ENCODE results near the gene MAT2A.

The MAT2A gene

GRCh38 chr2:85538507-85539360 is at the start of gene MAT2A:
MAT2A (plus strand) TSS chr2:85539168; CDS start chr2:85539288, 120 bp downstream.
- peak; percentile 89 for DNase-seq

DNA sequence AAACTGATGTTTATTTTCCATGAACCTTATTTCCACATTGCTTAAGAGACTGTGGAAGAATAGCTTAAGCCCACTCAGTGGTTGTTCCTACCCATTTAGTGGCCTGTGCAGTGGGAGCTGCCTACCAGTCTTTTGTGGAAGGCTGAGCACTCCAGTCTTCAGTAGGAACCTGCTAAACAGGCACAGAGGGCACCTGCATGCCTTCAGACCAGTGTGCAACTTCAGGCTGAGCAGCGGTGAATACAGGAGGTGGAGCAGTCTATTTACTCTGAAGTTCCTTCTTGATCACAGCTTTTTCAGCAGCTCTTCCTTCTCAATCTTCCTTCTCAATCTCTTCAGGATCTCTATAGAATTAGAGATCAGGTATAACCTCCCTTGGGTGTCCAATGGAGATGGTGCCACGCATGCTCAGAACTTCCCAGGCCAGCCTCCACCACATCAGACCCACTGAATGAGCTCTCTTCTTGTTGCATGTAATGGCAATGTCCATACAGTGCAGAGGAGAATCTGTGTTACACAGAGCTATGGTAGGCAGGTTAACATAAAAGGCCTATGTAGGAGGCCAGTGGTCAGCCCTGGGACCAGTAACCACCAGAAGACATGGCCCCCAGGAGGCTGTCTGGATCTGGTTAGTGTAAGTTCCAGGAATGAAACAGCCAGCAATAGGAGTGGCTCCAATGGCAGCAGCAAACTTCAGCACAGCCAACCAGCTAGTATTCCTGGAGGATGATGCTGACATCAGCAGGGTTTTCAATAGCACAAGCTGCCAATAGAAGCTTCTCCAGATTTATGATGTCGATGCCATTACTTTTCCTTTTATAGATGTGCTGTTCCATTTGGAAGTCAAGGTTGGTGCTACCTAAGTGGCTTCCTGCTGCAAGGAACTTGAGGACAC is 47.9 kb upstream of the MAT2A start:
- no peak for DNase-seq

- no peak for DNase-seq
Observed at GRCh38 chr2:85496436-85496835, 42.5 kb upstream of the MAT2A start.

GRCh38 chr2:85497944-85498630 is 40.9 kb upstream of the MAT2A start:
- no peak for DNase-seq

- no peak for DNase-seq
Observed at GRCh38 chr2:85501248-85501647, 37.7 kb upstream of the MAT2A start.

GRCh38 chr2:85502720-85503119 is 36.2 kb upstream of the MAT2A start:
- no peak for DNase-seq

- no peak for DNase-seq
Observed at GRCh38 chr2:85503168-85503850, 35.7 kb upstream of the MAT2A start.

DNA sequence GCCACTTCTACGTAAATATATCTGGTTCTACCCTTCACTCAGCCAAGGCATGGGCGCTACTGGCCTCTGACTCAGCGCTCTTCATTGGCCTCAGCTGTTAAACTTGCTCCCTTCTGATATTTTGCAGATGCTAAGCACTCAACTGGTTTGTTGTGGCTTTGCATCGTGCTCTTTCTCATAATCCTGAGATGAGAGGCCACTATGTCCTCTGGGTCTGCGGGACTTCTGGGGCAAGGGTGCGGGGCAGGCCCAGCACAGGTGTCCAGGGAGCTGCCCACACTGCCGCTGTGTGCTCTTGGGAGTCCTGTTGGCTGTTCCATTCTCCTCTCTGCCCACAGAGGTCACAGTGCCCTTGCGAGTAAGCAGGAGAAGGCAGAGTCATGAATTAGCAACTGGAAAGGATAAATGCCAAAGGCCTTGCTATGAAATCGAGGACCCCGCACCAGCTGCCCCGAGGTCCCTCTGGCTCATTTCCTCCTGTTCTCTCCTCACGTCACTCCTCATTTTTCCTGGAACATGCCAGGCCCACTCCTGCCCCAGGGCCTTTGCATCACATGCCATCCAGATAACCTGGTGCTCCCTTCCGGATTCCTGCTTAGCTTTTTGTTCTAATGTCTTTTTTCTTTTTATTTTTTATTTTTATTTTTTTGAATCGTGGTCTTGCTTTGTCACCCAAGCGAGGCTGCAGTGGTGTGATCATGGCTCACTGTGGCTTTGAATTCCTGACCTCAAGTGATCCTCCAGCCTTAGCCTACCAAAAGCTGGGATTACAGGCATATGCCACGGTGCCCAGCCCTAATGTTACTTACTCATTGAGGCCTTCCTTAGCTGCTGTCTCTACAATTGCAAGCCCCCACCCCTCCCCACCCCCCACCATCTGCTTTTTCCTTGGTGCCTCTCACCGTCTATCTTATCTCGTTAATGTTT is 34.9 kb upstream of the MAT2A start:
- DNase-seq = no peak

GRCh38 chr2:85504778-85505261 is 34.1 kb upstream of the MAT2A start:
- DNase-seq = no peak

DNA sequence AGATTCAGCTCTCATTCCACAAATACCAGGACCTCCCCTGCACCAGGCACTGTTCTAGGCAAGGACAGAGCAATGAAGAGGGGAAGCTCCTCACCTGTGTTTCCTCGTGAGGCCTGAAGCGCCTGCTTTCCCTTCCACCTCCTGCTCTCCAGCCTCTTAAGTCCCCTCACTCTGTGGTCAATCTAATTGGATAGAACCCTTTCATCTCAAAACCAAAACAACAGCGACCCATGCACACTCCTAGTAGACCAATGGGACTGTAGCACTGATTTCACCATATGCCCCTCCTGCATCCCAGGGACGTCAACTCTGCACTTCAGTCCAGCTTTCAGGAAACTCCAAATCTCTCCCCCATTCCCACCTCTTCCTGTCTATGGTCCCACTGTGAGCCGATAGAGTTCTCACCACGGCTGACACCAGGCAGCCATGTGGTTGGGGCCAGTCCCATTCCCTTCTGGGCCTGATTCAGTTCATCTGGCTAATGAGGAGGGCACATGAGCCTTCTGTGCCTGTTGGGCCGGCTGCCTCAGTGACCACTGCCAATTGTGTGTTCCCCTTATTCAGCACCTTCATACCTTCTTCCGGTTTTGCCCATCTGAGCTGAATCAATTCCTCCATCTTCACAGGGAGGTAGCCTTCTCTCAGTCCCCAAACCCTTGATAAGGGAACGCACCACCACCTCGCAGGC is 33.3 kb upstream of the MAT2A start:
- no peak for DNase-seq

- DNase-seq = no peak
Observed at GRCh38 chr2:85506768-85507181, 32.2 kb upstream of the MAT2A start.

DNA sequence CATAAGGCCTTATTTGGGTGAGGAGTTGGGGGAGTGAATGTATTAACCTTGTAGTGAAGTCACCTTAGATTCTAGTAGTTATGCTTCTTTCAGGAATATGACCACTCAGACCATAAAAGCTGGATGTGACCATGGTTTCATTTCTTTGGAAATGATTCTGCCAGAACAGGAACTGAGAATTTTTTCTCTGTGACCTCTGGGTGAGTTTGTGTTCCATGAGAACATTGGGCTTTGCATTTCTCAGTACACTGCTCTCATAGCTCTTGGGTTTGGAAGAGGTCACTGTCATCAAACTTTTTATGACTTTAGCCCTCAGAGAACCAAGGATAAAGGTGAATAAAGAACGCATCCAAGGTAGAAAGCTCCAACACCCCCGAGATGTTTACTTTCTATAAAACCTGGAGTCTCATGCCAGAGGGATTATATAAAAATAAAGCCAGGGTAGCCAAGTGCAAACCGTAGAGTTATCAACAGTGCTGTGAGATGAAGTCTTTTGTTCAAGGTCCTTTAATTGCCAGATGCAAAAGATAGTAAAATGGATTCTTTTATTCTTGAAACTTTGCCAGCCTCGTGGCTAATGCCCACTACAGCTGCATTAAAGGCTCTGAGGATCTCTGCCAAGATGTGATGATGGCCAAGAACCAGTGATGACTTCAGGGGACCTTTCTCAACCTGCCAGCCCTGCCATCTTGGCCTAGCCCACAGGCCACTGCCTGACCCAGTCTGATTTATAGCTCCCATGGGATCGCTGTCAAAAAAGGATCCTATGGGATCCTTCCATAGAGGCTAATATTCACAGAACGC is 27.8 kb upstream of the MAT2A start:
- no peak for DNase-seq

GRCh38 chr2:85514323-85514722 is 24.6 kb upstream of the MAT2A start:
- DNase-seq = no peak

GRCh38 chr2:85516653-85517389 is 22.1 kb upstream of the MAT2A start:
- no peak for DNase-seq

DNA sequence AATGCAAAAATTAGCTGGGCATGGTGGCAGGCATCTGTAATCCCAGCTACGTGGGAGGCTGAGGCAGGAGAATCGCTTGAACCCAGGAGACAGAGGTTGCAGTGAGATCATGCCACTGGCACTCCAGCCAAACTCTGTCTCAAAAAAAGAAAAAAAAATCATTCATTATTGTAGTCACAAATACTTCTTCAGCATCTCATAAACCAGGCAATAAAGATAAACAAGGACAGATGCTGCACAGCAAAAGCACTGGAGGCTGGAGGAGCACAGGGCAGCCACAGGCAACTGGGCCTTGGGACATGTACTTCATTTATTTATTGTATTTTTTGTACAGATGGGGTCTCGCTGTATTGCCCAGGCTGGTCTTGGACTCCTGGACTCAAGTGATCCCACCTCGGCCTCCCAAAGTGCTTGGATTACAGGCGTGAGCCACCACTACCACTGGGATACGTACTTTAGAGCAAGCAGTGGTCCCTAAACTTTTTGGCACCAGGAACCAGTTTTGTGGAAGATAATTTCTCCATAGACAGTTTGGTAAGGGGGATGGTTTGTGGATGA is 16.8 kb upstream of the MAT2A start:
- no peak for DNase-seq

DNA sequence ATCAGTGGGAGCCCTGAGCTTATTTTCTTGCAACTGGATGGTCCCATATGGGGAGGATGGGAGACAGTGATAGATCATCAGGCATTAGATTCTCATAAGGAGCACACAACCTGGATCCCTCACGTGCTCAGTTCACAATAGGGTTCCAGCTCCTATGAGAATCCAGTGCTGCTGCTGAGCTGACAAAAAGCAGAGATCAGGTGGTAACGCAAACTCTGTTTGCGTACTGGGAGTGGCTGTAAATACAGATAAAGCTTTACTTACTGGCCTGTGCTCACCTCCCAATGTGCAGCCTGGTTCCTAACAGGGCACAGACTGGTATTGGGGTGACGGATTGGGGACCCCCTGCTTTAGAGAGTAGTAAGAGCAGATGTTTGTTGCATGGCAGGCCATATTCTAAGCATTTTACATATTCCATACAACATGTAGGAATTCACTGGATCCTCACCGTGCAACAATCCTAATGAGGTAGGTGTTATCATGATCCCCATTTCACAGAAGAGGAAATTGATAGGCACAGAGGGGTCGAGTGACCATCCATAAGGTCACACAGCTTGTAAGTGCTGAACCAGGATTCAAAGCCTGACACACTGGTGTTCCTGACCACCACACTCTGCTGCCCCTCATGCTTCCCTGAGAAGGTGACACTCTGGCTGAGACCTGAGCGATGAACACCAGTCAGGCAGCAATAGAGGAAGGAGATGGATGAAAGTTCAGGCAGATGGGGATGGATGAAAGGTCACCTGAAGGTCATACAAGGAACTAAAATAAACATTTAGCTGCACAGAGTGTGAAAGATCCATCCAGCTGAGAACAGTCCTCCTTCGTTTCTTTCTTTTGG is 15.7 kb upstream of the MAT2A start:
- no peak for DNase-seq

DNA sequence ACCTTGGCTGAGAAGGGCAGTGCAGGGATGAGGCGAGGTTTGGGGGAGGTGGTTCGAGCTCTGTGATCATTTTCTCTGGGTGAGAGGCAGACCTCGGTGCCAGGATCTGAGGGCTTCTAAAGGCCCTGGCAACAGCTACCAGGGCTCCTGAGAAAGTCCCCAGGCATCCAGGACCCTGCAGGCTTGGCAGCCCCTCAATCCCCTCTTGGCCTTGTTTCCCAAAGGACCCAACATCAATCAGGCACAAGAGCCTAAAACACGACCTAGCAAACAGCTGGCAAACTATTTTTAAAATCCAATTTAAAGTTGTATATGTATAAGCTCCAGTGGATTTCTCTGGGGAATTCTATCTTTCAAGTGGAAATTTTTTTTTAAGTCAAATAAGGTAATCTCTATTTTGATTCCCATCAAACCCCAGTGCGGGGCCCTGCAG is 15.0 kb upstream of the MAT2A start:
- DNase-seq = no peak

Measured in activated naive CD4-positive, alpha-beta T cell treated with anti-CD3 and anti-CD28 coated beads, Interleukin-2, amount 50 U/mL, for 16 hours (primary cell).